Right lobe of liver (tissue), 4 donors: ENCODE data around the gene RAB2B.

Experiments used
- CTCF ChIP-seq, 4 donors: fragments of 200-600 bp in 3 of 4; fragments of 450-650 bp in 1 of 4; IDR thresholded peaks; one replicate each; pipeline versions ENCODE4 v1.5.1 to v1.8.0; 2016 to 2022; ENCODE audit warnings: antibody characterized with exemption in 4 of 4, mild to moderate bottlenecking in 2 of 4
- POLR2A ChIP-seq: fragments of 450-650 bp; IDR thresholded peaks from one replicate; pipeline ENCODE4 v1.6.1; 2017; ENCODE audit warnings: antibody characterized with exemption, mild to moderate bottlenecking
- donor health status: DM: no; HTN: no; CAD: no.
- donor health status: DM: no; HTN: no; CAD: no.
- donor health status: DM: no; HTN: yes; CAD: no.

- TF ChIP-seq CTCF (IDR thresholded peaks at IDR 0.05): no peak
- no peak for TF ChIP-seq POLR2A
Measured at GRCh38 chr14:21455592-21455911, 21.2 kb downstream of the RAB2B start.
